Nephron progenitor cell (in vitro differentiated cells): ENCODE measurements around the gene HES4.

Experiments used
- DNase-seq: peaks from one replicate; pipeline ENCODE4 v3.0.0; 2021
- H3K27ac Mint-ChIP-seq: 2 replicates; pipeline ENCODE4 v1.8.0; 2021; ENCODE audit warnings: mild to moderate bottlenecking, moderate library complexity, mixed read lengths
- H3K27me3 Mint-ChIP-seq: 2 replicates; pipeline ENCODE4 v1.8.0; 2021; ENCODE audit warnings: mild to moderate bottlenecking, low read depth, mixed read lengths; ENCODE audit not compliant: poor library complexity
- H3K36me3 Mint-ChIP-seq: 2 replicates; pipeline ENCODE4 v1.8.0; 2021; ENCODE audit warnings: low read depth, mixed read lengths
- H3K4me1 Mint-ChIP-seq: 2 replicates; pipeline ENCODE4 v1.8.0; 2021; ENCODE audit warnings: mixed read lengths
- H3K4me3 Mint-ChIP-seq: 2 replicates; pipeline ENCODE4 v1.8.0; 2021; ENCODE audit warnings: mild to moderate bottlenecking, moderate library complexity, mixed read lengths
- H3K9me3 Mint-ChIP-seq: 2 replicates; pipeline ENCODE4 v1.8.0; 2021; ENCODE audit warnings: mild to moderate bottlenecking, moderate library complexity, mixed read lengths
- CTCF ChIP-seq: fragments of 200-600 bp; sonication (generic); IDR thresholded peaks from 2 replicates; pipeline ENCODE4 v1.5.0; 2021; ENCODE audit warnings: antibody characterized with exemption

The HES4 gene

GRCh38 chr1:1041092-1041523 lies 41.2 kb upstream of the HES4 start:
- no peak for DNase-seq
- peaks cover 42% of the 10 kb centered on the region for H3K27me3 Mint-ChIP-seq

GRCh38 chr1:1040004-1040991 lies 40.4 kb upstream of the HES4 start:
- Mint-ChIP-seq H3K27me3 (peaks cover 50% of the 10 kb centered on the region), H3K4me3 (peak overlapping the region; percentile 72), H3K36me3 (peaks cover 10% of the 10 kb centered on the region), H3K27ac (no peak overlapping the region), H3K4me1 (peaks cover 12% of the 10 kb centered on the region), H3K9me3 (no peaks in the 10 kb centered on the region)
- DNase-seq: peak; percentile 85
- TF ChIP-seq CTCF: no peak

More at GRCh38 chr1:1041092-1041523, 41.2 kb upstream of the HES4 start:
- Mint-ChIP-seq H3K36me3 (peaks cover 10% of the 10 kb centered on the region), H3K9me3 (no peaks in the 10 kb centered on the region), H3K27ac (no peak overlapping the region), H3K4me1 (peaks cover 12% of the 10 kb centered on the region), H3K4me3 (no peak overlapping the region)
- TF ChIP-seq CTCF: no peak

GRCh38 chr1:1039145-1039910 lies 39.4 kb upstream of the HES4 start:
- Mint-ChIP-seq H3K36me3 (peaks cover 4% of the 10 kb centered on the region), H3K27ac (no peak overlapping the region), H3K9me3 (no peaks in the 10 kb centered on the region), H3K4me1 (peaks cover 12% of the 10 kb centered on the region), H3K4me3 (peak overlapping the region; percentile 72), H3K27me3 (peaks cover 57% of the 10 kb centered on the region)
- no peak for TF ChIP-seq CTCF
- no peak for DNase-seq

GRCh38 chr1:1038694-1039093 lies 38.8 kb upstream of the HES4 start:
- H3K4me3 Mint-ChIP-seq: peak overlapping the region; percentile 31
- DNase-seq: no peak
- no peaks in the 10 kb centered on the region for H3K9me3 Mint-ChIP-seq
- peaks cover 58% of the 10 kb centered on the region for H3K27me3 Mint-ChIP-seq
- H3K27ac Mint-ChIP-seq: no peak overlapping the region
- H3K36me3 Mint-ChIP-seq: peaks cover 4% of the 10 kb centered on the region
- TF ChIP-seq CTCF: no peak
- H3K4me1 Mint-ChIP-seq: peaks cover 12% of the 10 kb centered on the region

GRCh38 chr1:1037366-1038327 lies 37.8 kb upstream of the HES4 start:
- Mint-ChIP-seq H3K9me3 (no peaks in the 10 kb centered on the region), H3K36me3 (no peaks in the 10 kb centered on the region), H3K4me3 (no peak overlapping the region), H3K27me3 (peaks cover 58% of the 10 kb centered on the region), H3K27ac (no peak overlapping the region), H3K4me1 (peaks cover 12% of the 10 kb centered on the region)
- no peak for DNase-seq
- TF ChIP-seq CTCF: no peak
